Ishikawa (cell line): ENCODE measurements around the gene DPYSL4.

Source experiments
- CEBPB ChIP-seq: IDR thresholded peaks from 2 replicates; pipeline ENCODE4 v1.6.1; 2012
- CREB1 ChIP-seq: IDR thresholded peaks from 2 replicates; pipeline ENCODE4 v1.6.1; 2012; ENCODE audit warnings: low read depth
- EGR1 ChIP-seq: IDR thresholded peaks from 2 replicates; pipeline ENCODE4 v1.6.1; 2012
- FOXM1 ChIP-seq: IDR thresholded peaks from 2 replicates; pipeline ENCODE4 v1.6.1; 2012; ENCODE audit warnings: low read depth, borderline replicate concordance
- RAD21 ChIP-seq: IDR thresholded peaks from 2 replicates; pipeline ENCODE4 v1.6.1; 2012; ENCODE audit warnings: low read depth
- TAF1 ChIP-seq: IDR thresholded peaks from 2 replicates; pipeline ENCODE4 v1.6.1; 2012; ENCODE audit warnings: low read depth, mild to moderate bottlenecking
- TCF12 ChIP-seq: IDR thresholded peaks from 2 replicates; pipeline ENCODE4 v1.6.1; 2012; ENCODE audit warnings: low read depth
- YY1 ChIP-seq: IDR thresholded peaks from 2 replicates; pipeline ENCODE4 v1.6.1; 2012; ENCODE audit warnings: low read depth
- TF ChIP-seq, protein P1 (sequence below): IDR thresholded peaks from 2 replicates; pipeline ENCODE4 v1.6.1; 2012; ENCODE audit warnings: low read depth, mild to moderate bottlenecking
- TF ChIP-seq, protein P2 (sequence below): IDR thresholded peaks from 2 replicates; pipeline ENCODE4 v1.6.1; 2012
- TF ChIP-seq, protein P3 (sequence below): IDR thresholded peaks from 2 replicates; pipeline ENCODE4 v1.6.1; 2012

DNA sequence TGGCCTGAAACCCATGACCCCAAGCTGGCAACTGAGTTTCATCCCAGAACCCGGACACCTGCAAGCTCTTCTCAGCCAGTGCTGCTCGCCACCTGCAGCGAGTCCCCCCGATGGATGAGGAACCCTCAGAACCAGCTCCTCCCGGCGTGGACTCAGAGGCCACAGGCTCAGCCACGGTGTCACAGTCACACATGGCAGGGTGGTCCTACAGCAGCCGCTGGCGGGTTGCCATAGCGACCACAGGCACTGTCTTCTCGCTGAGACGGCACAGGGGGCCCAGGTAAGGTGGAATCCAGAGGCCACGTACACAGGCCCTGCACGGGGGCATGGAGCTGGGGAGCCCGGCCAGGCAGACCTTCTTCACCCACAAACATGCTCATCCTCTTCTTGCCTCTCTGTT is 53.4 kb downstream of the DPYSL4 start:
- TF ChIP-seq CEBPB (no peak), RAD21 (no peak), TCF12 (no peak), TAF1 (no peak), CREB1 (no peak), YY1 (no peak), EGR1 (no peak), FOXM1 (no peak)
- TF ChIP-seq, protein P1, sequence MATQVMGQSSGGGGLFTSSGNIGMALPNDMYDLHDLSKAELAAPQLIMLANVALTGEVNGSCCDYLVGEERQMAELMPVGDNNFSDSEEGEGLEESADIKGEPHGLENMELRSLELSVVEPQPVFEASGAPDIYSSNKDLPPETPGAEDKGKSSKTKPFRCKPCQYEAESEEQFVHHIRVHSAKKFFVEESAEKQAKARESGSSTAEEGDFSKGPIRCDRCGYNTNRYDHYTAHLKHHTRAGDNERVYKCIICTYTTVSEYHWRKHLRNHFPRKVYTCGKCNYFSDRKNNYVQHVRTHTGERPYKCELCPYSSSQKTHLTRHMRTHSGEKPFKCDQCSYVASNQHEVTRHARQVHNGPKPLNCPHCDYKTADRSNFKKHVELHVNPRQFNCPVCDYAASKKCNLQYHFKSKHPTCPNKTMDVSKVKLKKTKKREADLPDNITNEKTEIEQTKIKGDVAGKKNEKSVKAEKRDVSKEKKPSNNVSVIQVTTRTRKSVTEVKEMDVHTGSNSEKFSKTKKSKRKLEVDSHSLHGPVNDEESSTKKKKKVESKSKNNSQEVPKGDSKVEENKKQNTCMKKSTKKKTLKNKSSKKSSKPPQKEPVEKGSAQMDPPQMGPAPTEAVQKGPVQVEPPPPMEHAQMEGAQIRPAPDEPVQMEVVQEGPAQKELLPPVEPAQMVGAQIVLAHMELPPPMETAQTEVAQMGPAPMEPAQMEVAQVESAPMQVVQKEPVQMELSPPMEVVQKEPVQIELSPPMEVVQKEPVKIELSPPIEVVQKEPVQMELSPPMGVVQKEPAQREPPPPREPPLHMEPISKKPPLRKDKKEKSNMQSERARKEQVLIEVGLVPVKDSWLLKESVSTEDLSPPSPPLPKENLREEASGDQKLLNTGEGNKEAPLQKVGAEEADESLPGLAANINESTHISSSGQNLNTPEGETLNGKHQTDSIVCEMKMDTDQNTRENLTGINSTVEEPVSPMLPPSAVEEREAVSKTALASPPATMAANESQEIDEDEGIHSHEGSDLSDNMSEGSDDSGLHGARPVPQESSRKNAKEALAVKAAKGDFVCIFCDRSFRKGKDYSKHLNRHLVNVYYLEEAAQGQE = no peak
- TF ChIP-seq, protein P2, sequence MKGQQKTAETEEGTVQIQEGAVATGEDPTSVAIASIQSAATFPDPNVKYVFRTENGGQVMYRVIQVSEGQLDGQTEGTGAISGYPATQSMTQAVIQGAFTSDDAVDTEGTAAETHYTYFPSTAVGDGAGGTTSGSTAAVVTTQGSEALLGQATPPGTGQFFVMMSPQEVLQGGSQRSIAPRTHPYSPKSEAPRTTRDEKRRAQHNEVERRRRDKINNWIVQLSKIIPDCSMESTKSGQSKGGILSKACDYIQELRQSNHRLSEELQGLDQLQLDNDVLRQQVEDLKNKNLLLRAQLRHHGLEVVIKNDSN = no peak
- TF ChIP-seq, protein P3, sequence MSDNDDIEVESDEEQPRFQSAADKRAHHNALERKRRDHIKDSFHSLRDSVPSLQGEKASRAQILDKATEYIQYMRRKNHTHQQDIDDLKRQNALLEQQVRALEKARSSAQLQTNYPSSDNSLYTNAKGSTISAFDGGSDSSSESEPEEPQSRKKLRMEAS = no peak
